ENCODE measurements around the gene OXT.

DNA sequence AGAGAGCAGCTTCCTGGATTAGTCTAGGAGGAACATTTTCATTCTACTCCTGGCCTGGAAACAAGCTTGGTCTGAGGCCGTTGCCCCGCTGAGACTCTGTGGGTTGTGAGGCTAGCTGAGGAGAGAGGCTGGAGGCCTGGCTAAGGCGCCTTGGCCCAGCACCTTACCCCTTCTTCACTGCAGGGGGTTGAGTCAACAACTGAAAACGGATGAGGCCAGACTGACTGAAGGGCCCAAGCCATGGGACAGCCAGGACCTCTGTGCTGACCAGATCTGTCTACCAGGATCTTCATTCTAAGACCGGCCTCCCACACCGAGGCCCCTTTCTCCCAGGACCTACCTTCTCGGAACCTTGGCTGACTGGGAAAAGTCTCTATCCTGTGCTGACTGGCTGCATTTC is 16.6 kb downstream of the OXT start:
- TF ChIP-seq, protein P1, sequence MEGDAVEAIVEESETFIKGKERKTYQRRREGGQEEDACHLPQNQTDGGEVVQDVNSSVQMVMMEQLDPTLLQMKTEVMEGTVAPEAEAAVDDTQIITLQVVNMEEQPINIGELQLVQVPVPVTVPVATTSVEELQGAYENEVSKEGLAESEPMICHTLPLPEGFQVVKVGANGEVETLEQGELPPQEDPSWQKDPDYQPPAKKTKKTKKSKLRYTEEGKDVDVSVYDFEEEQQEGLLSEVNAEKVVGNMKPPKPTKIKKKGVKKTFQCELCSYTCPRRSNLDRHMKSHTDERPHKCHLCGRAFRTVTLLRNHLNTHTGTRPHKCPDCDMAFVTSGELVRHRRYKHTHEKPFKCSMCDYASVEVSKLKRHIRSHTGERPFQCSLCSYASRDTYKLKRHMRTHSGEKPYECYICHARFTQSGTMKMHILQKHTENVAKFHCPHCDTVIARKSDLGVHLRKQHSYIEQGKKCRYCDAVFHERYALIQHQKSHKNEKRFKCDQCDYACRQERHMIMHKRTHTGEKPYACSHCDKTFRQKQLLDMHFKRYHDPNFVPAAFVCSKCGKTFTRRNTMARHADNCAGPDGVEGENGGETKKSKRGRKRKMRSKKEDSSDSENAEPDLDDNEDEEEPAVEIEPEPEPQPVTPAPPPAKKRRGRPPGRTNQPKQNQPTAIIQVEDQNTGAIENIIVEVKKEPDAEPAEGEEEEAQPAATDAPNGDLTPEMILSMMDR (conservative IDR thresholded peaks at IDR 0.05; ENCODE audit: low read length): no peak
- TF ChIP-seq EZH2phosphoT487 (IDR thresholded peaks at IDR 0.05; ENCODE audit: borderline replicate concordance): no peak

Measured in Loucy (cell line).